HG03280 (cell line): ENCODE results near the gene C20orf204.
"Not testable (repeated sequence)": the region's sequence is repeated elsewhere in the genome, so short reads cannot be mapped to it uniquely, and the experiment has no call there.

Experiments
- ATAC-seq: cut with Tn5 transposase; IDR thresholded peaks from one replicate; pipeline ENCODE4 v1.9.1; 2021; ENCODE audit warnings: mild to moderate bottlenecking, moderate library complexity; ENCODE audit not compliant: unreplicated experiment

The C20orf204 gene

DNA sequence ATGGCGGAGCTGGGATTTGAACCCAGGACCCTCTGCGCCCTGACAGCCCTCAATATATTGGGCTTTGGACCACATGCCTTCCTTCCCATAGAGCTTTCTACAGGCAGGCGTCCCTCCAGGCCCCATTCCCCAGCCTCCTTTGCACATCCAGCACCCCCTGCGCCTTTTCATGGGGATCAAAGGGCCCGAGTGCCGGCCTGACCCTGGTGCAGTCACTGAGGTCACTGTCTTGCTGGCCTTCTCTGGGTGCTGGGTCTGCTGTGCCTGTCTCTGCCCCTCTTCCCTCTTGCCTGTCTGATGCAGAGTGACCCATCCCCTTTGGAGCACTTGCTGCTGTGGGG lies 45.6 kb downstream of the C20orf204 start:
- no peak for ATAC-seq

DNA sequence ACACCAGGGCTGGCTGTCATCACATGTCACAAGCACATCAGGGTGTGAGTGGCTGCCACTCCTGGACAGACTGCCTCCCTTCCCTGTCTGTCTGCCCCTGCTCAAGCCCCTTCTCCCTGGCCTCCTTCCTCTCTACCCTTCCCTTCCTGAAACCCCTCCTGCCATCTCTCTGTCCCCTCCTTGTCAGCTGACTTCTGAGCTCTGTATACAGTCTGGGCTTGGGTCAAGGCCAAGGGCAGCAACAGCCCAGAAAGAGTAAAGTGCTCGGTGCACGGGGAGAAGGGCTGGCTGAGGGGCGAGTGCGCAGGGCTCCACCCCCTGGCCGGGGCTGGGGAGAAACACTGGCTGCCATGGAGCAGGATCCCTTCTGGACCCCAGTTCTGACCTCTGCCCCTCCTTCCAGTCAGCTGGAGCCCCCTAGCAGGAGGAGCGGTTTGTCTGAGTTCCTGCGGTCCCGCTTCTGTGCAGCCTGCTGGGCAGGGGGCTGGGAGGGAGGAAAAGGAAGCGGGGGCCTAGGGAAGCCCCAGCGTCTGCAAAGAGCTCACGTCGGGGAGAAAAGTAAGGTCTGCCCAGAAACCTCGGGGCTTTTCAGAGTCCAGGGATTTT lies 46.2 kb downstream of the C20orf204 start:
- no peak for ATAC-seq

DNA sequence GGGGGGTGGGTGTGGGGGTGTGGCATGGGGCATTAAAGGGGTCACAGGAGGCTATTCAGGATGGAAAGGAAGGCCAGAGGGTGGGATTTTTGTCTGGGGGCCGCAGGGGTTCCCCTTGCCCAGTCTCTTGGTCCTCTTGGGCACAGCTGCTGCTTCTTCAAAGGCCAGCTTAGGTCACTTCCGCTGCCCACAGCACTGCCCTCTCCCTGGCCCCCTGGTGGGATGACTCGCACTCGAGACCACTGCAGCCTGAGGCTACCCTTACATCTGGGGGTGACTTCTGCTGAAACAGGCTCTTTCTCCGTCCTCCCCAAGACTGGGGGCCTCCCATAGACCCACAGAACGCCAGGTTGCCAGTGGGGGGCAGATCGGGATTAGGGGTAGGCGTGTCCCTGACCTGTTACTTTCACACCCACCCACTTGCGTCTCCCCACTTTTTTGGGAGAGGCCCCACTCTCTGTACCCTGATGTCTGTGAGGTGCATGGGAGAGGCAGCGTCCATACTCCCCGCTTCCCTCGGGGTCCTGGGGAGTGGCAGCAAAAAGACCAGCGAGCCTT lies 46.9 kb downstream of the C20orf204 start:
- no peak for ATAC-seq

DNA sequence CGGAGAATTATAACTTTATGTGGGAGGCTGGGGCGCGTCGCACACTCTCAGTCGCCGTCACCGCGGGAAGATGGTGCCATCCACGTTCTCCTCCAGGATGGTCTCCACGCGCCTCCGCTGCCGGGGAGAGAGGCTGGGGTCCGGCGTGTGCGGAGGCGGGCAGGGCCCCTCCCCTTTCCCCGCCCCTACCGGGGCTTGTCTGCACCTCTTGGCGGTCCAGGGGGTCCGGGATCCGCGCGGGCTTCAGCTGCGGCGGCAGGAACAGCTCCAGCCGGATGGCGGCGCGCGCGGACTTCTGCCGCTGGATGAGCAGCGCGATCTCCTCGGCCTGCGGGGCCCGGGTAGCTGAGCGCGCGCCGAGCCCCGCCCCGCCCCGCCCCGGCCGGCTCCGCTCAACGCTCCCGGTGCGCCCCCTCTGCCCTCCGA lies 47.4 kb downstream of the C20orf204 start:
- ATAC-seq = no peak

DNA sequence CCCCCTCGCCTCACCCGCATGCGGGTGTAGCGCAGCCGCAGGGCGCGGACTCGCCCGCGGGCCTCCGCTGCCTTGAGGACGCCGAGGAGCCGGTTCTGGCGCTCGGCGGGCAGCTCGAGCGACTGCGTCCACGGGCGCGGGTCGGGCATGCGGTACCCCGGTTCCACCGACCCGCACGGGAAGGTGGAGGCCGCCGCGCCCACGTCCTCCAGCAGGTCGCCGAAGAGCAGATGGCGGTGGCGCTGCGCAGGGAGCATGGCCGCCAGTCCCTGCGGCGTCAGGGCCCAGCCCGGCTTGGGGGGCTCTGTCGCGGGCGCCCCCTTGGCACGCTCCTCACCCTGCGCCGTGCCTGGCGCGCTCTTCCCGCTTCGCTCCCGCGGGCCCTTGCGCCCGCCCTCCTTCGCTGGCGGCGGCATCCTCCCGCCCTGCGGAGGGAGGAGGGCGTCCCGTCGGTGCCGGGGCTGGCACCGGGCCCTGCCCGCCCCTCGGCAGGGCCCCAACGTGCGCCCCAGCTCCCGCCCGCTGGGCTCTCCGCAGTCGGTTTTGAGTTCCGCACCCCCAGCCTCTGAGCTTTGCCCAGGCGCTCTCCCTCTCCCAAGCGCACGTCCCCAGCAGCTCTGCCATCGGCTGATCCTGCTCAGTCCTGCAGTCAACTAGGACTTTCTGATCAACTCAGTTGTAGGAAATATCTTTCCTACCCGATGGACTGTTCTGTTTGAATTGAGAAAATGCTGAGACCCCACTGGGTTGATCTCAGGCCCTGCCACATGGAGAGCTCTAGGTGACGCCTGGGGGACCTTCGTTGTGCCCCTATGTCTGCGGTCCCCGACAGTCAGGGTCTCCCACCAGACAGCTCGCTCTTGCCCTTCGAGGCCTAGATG lies 48.1 kb downstream of the C20orf204 start, which contains the start of gene LKAAEAR1:
Gene LKAAEAR1 (minus strand): TSS at position 595 of the 881 bp plus-strand sequence. CDS start 179 bp downstream, at position 416.
- ATAC-seq = no peak

DNA sequence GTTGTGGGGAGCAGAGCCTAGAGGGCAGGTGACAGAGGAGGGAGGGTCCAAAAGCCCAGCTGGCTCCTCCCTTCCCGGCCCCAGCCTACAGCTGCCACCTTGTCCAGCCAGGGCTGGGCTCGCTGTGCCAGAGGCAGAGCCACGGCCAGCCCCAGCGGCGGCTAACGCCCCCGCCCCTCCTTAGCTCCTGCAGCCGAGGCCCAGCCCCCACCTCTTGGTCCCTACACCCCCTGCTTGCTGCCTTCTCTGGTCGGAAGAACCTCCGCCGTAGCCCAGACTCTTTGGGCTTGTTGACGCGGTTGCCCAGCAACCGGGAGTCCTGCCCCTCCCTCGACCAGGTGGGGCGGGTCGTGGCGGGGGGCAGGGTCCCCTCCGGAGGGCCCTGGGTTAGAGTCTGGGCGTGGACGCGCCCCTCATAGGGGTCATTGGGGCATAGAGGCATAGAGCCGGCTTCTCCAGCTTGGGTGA lies 48.7 kb downstream of the C20orf204 start:
- no peak for ATAC-seq

DNA sequence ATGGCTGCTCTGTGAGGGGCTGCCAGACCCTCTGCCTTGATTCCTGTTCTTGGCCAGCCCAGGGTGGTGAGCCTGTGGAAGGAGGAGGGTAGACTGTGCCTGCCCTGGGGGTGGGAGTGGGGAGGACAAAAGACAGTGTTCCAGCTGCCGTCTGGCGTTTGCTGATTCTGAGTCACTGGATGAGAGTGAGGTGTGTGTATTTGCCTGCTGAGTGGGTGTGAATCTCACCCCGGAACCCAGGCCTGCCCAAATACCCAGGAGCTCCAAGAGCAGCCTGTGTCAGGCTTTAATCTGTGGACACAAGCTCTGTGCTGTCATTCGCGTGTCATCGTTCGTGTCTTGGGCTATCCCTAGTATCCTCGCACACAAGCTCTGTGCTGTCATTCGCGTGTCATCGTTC lies 50.8 kb downstream of the C20orf204 start:
- ATAC-seq = no peak

DNA sequence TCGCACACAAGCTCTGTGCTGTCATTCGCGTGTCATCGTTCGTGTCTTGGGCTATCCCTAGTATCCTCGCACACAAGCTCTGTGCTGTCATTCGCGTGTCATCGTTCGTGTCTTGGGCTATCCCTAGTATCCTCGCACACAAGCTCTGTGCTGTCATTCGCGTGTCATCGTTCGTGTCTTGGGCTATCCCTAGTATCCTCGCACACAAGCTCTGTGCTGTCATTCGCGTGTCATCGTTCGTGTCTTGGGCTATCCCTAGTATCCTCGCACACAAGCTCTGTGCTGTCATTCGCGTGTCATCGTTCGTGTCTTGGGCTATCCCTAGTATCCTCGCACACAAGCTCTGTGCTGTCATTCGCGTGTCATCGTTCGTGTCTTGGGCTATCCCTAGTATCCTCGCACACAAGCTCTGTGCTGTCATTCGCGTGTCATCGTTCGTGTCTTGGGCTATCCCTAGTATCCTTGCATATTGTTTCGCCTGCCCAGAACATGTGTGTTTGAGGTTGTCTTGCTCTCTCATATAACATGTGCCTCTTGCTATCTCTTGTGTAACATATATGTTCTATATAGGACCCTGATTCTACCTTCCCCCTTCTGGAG lies 51.3 kb downstream of the C20orf204 start:
- not testable (repeated sequence) for ATAC-seq

DNA sequence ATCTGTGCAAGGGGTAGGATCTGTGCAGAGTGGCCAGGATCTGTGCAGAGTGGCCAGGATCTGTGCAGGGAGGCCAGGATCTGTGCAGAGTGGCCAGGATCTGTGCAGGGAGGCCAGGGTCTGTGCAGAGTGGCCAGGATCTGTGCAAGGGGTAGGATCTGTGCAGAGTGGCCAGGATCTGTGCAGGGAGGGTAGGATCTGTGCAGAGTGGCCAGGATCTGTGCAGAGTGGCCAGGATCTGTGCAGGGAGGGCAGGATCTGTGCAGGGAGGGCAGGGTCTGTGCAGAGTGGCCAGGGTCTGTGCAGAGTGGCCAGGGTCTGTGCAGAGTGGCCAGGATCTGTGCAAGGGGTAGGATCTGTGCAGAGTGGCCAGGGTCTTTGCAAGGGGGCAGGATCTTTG lies 52.6 kb downstream of the C20orf204 start:
- ATAC-seq = not testable (repeated sequence)
